SK-N-SH (cell line): ENCODE measurements around the gene AGXT. TPM values are rescaled to one million over a fixed set of nuclear protein-coding genes. Genes with fewer than 3 reads are reported as not detected.

ENCODE experiments used
- CTCF ChIA-PET: fragments of 300-600, 350-600 bp; formaldehyde crosslinking; extraction: SDS; loops from one replicate; lab custom pipeline; 2021; lab: Yijun Ruan, JAX
- POLR2A ChIA-PET: fragments of 350-600 bp; sonication (Branson Sonifier 250); formaldehyde crosslinking; extraction: SDS; loops from one replicate; lab custom pipeline; 2020; ENCODE audit warnings: antibody characterized with exemption, inconsistent platforms; lab: Yijun Ruan, JAX
- DNase-seq: peaks from one replicate; pipeline ENCODE4 v3.0.0; 2012
- H2AFZ ChIP-seq: fragments of 200-600 bp; sonication (generic); 2 replicates; pipeline ENCODE4 v1.8.1; 2016; ENCODE audit warnings: antibody characterized with exemption, mild to moderate bottlenecking, low read depth
- H3F3A ChIP-seq: fragments of 200-600 bp; sonication (generic); replicated peaks from 2 replicates; pipeline ENCODE3; 2016; ENCODE audit warnings: antibody characterized with exemption, mild to moderate bottlenecking; ENCODE audit not compliant: insufficient read depth
- H3K27ac ChIP-seq, 2 experiments: fragments of 200-500 bp in 1 of 2; fragments of 200-600 bp in 1 of 2; sonication (Bioruptor generic) in 1 of 2; sonication (generic), shearing (Covaris generic) in 1 of 2; 2 replicates each; pipeline versions ENCODE4 v1.5.1 to v1.6.1; 2014 to 2016; ENCODE audit warnings: low read depth in 2 of 2, inconsistent platforms in 1 of 2, low read length in 1 of 2, mild to moderate bottlenecking in 1 of 2, mixed read lengths in 1 of 2
- H3K27me3 ChIP-seq: fragments of 200-600 bp; sonication (generic), shearing (Covaris generic); 2 replicates; pipeline ENCODE4 v1.6.1; 2016; ENCODE audit warnings: mixed run types; ENCODE audit not compliant: insufficient read depth
- H3K36me3 ChIP-seq, 2 experiments: fragments of 200-500 bp in 1 of 2; fragments of 200-600 bp in 1 of 2; sonication (Bioruptor generic) in 1 of 2; sonication (generic) in 1 of 2; replicated peaks in 1 of 2; 2 replicates each; pipeline versions ENCODE3 to v1.5.1; 2014 to 2016; ENCODE audit warnings: low read length in 1 of 2, mild to moderate bottlenecking in 1 of 2; ENCODE audit not compliant: insufficient read depth in 2 of 2, control insufficient read depth in 1 of 2
- H3K4me1 ChIP-seq, 2 experiments: fragments of 200-500 bp in 1 of 2; fragments of 200-600 bp in 1 of 2; sonication (Bioruptor generic) in 1 of 2; sonication (generic), shearing (Covaris generic) in 1 of 2; 2 replicates each; pipeline versions ENCODE4 v1.5.1 to v1.6.1; 2014 to 2016; ENCODE audit warnings: low read depth in 1 of 2, low read length in 1 of 2, mixed run types in 1 of 2; ENCODE audit not compliant: insufficient read depth in 2 of 2, control insufficient read depth in 1 of 2
- H3K4me2 ChIP-seq: fragments of 200-600 bp; sonication (generic), shearing (Covaris generic); 2 replicates; pipeline ENCODE4 v1.6.1; 2017; ENCODE audit warnings: mixed run types
- H3K4me3 ChIP-seq, 2 experiments: fragments of 200-500 bp in 1 of 2; fragments of 200-600 bp in 1 of 2; sonication (Bioruptor generic) in 1 of 2; sonication (generic), shearing (Covaris generic) in 1 of 2; 2 replicates each; pipeline versions ENCODE4 v1.5.1 to v1.8.1; 2014 to 2016; ENCODE audit warnings: low read depth in 2 of 2, inconsistent platforms in 1 of 2, low read length in 1 of 2, mild to moderate bottlenecking in 1 of 2, mixed read lengths in 1 of 2, moderate library complexity in 1 of 2
- H3K79me2 ChIP-seq: fragments of 200-600 bp; sonication (generic); 2 replicates; pipeline ENCODE4 v1.8.1; 2017; ENCODE audit warnings: mild to moderate bottlenecking; ENCODE audit not compliant: insufficient read depth
- H3K9ac ChIP-seq: fragments of 200-600 bp; sonication (generic); 2 replicates; pipeline ENCODE4 v1.6.1; 2017; ENCODE audit warnings: mixed run types
- H3K9me2 ChIP-seq: fragments of 200-600 bp; sonication (generic); 2 replicates; pipeline ENCODE4 v1.6.1; 2017; ENCODE audit warnings: mixed run types
- H3K9me3 ChIP-seq: fragments of 200-600 bp; sonication (generic); 2 replicates; pipeline ENCODE4 v1.6.1; 2017; ENCODE audit warnings: mixed run types, mild to moderate bottlenecking, moderate library complexity
- H4K20me1 ChIP-seq: fragments of 200-600 bp; sonication (generic); 2 replicates; pipeline ENCODE4 v1.6.1; 2017; ENCODE audit warnings: mild to moderate bottlenecking, mixed run types; ENCODE audit not compliant: insufficient read depth
- CHD2 ChIP-seq: fragments of 150-350 bp; IDR thresholded peaks from 2 replicates; pipeline ENCODE4 v1.6.1; 2018; ENCODE audit warnings: low read length; ENCODE audit not compliant: partially characterized antibody
- ELF1 ChIP-seq: IDR thresholded peaks from 2 replicates; pipeline ENCODE4 v1.4.0; 2012
- FOXM1 ChIP-seq: IDR thresholded peaks from 2 replicates; pipeline ENCODE4 v1.4.0; 2012; ENCODE audit warnings: low read depth, mild to moderate bottlenecking
- GABPA ChIP-seq: IDR thresholded peaks from 2 replicates; pipeline ENCODE4 v1.4.0; 2012; ENCODE audit warnings: low read depth, mild to moderate bottlenecking
- JUND ChIP-seq: IDR thresholded peaks from 2 replicates; pipeline ENCODE4 v1.4.0; 2012
- MEF2A ChIP-seq: IDR thresholded peaks from 2 replicates; pipeline ENCODE4 v1.4.0; 2012; ENCODE audit warnings: low read depth, borderline replicate concordance
- NFIC ChIP-seq: IDR thresholded peaks from 2 replicates; pipeline ENCODE4 v1.4.0; 2012; ENCODE audit warnings: borderline replicate concordance
- RCOR1 ChIP-seq: fragments of 150-350 bp; IDR thresholded peaks from 2 replicates; pipeline ENCODE4 v1.6.1; 2017; ENCODE audit warnings: antibody characterized with exemption, low read length
- RFX5 ChIP-seq: IDR thresholded peaks from 2 replicates; pipeline ENCODE4 v1.6.1; 2012; ENCODE audit warnings: mild to moderate bottlenecking, improper control_type of control experiment, low read length
- RXRA ChIP-seq: IDR thresholded peaks from 2 replicates; pipeline ENCODE4 v1.4.0; 2012; ENCODE audit warnings: low read depth, mild to moderate bottlenecking, borderline replicate concordance
- SIN3A ChIP-seq: IDR thresholded peaks from 2 replicates; pipeline ENCODE4 v1.6.1; 2012; ENCODE audit warnings: low read depth, mild to moderate bottlenecking, low read length, moderate library complexity, borderline replicate concordance
- TAF1 ChIP-seq: IDR thresholded peaks from 2 replicates; pipeline ENCODE4 v1.6.1; 2012; ENCODE audit warnings: low read depth, mild to moderate bottlenecking, low read length, moderate library complexity, borderline replicate concordance
- TCF12 ChIP-seq: IDR thresholded peaks from 2 replicates; pipeline ENCODE4 v1.4.0; 2012
- TEAD4 ChIP-seq: IDR thresholded peaks from 2 replicates; pipeline ENCODE4 v1.4.0; 2012; ENCODE audit warnings: mild to moderate bottlenecking, borderline replicate concordance; ENCODE audit not compliant: insufficient read depth
- WGBS: methylation state at CpG from one replicate; pipeline ENCODE4 v1.1.6; 2017; ENCODE audit warnings: low lambda C conversion rate; 5-methylcytosine and 5-hydroxymethylcytosine counted together
- polyA plus RNA-seq, 3 experiments: library from polyadenylated mRNA; depleted of rRNA; stranded (reverse); fragments of >200 nt; gene quantifications; 2 replicates each; pipeline ENCODE4 v1.2.3, GENCODE V29; 2012
- TF ChIP-seq, protein P1 (sequence below): IDR thresholded peaks from 2 replicates; pipeline ENCODE4 v1.4.0; 2012; ENCODE audit warnings: low read depth, borderline replicate concordance
- TF ChIP-seq, protein P2 (sequence below): IDR thresholded peaks from 2 replicates; pipeline ENCODE4; 2012
- TF ChIP-seq, protein P3 (sequence below): fragments of 150-350 bp; IDR thresholded peaks from 2 replicates; pipeline ENCODE4 v1.6.1; 2017; ENCODE audit warnings: antibody characterized with exemption, low read length, low read depth, borderline replicate concordance

AGXT gene
- polyA plus RNA-seq, 1 of the 3 experiments (the other 2 are of a cell fraction) = not detected

DNA sequence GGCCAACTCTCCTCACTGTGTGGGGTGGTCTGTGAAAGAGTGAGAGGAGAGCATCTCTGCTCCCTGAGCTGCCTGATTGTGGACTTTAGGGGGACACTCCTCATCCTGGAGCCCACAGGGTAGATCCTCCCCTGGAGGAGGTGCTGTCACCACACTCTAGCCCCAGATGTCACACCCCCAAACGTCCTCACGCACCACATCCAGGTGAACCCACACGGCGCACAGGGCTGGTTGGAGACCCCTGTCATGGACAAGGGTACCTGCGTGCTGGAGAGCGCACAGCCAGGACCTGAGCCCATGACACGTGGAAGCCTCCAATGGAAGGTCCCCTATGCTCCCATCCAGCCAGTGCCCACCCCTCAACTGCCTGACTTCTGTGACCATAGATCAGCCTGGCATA lies 10.5 kb downstream of the AGXT start:
- 62% methylated on average over 7 of the region's 7 CpGs for WGBS
- no peak overlapping the region for H3K4me3 ChIP-seq
- no peak overlapping the region for H3K9ac ChIP-seq
- no peaks in the 10 kb centered on the region for H3K9me2 ChIP-seq
- no peaks in the 10 kb centered on the region for H3K79me2 ChIP-seq
- ChIA-PET POLR2A (no interaction called here), CTCF (interaction anchor here (1.2 kb wide), 1 partner anchor 28 kb away, joined by 5 read pairs; no protein-coding TSS in a partner anchor)
- no peak overlapping the region for H3K27ac ChIP-seq
- H4K20me1 ChIP-seq = no peaks in the 10 kb centered on the region
- H3K27me3 ChIP-seq = no peaks in the 10 kb centered on the region
- TF ChIP-seq ELF1 = no peak
- no peak for TF ChIP-seq SIN3A
- no peak for TF ChIP-seq RXRA
- TF ChIP-seq TCF12 = no peak
- H3K9me3 ChIP-seq = no peaks in the 10 kb centered on the region
- H3K4me1 ChIP-seq = peaks cover 0 to 8% of the 10 kb centered on the region in 2 experiments; a peak in 1 of 4 replicates
- no peaks in the 10 kb centered on the region for H3F3A ChIP-seq
- no peaks in the 10 kb centered on the region for H3K36me3 ChIP-seq
- no peak overlapping the region for H2AFZ ChIP-seq
- no peak for DNase-seq
- no peak overlapping the region for H3K4me2 ChIP-seq

DNA sequence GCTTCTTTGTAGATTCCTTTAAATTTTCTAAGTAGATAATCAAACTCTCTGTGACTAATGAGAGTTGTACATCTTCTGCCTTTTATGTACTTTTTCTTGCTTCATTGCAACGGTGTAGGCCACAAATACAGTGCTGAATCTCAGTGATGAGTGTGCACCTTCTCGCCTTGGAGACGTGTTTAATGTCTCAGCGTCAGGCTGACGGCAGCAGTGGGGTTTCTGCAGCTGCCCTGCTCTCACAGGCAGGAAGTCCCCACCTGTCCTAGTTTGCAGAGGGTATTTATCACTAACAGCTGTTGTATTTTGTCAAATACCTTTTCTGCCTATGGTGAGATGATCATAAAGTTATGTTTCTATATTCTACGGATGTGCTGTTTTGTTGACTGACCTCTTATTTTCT lies 13.3 kb downstream of the AGXT start:
- CTCF ChIA-PET = interaction anchor here (1.5 to 3.2 kb wide), 4 partner anchors 9 to 30 kb away, joined by 3 to 14 read pairs (median 6); partner anchors contain the start of gene AGXT
- Histone ChIP-seq H3K9me2 (no peaks in the 10 kb centered on the region), H3K4me2 (no peak overlapping the region), H2AFZ (no peak overlapping the region), H3K79me2 (no peaks in the 10 kb centered on the region), H3K27me3 (no peaks in the 10 kb centered on the region), H3K36me3 (no peaks in the 10 kb centered on the region)
- WGBS = 60% methylated on average over 6 of the region's 6 CpGs
- TF ChIP-seq FOXM1 (no peak), NFIC (no peak), RFX5 (no peak), TEAD4 (no peak), JUND (no peak), SIN3A (no peak), GABPA (no peak), MEF2A (no peak), CHD2 (no peak), RCOR1 (no peak), TAF1 (no peak)
- TF ChIP-seq, protein P1, sequence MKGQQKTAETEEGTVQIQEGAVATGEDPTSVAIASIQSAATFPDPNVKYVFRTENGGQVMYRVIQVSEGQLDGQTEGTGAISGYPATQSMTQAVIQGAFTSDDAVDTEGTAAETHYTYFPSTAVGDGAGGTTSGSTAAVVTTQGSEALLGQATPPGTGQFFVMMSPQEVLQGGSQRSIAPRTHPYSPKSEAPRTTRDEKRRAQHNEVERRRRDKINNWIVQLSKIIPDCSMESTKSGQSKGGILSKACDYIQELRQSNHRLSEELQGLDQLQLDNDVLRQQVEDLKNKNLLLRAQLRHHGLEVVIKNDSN = no peak
- TF ChIP-seq, protein P2, sequence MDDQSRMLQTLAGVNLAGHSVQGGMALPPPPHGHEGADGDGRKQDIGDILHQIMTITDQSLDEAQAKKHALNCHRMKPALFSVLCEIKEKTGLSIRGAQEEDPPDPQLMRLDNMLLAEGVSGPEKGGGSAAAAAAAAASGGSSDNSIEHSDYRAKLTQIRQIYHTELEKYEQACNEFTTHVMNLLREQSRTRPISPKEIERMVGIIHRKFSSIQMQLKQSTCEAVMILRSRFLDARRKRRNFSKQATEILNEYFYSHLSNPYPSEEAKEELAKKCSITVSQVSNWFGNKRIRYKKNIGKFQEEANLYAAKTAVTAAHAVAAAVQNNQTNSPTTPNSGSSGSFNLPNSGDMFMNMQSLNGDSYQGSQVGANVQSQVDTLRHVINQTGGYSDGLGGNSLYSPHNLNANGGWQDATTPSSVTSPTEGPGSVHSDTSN = no peak
- TF ChIP-seq, protein P3, sequence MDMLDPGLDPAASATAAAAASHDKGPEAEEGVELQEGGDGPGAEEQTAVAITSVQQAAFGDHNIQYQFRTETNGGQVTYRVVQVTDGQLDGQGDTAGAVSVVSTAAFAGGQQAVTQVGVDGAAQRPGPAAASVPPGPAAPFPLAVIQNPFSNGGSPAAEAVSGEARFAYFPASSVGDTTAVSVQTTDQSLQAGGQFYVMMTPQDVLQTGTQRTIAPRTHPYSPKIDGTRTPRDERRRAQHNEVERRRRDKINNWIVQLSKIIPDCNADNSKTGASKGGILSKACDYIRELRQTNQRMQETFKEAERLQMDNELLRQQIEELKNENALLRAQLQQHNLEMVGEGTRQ = no peak
- TF ChIP-seq, all 33 proteins: peak for 0
- no peak overlapping the region for H3K27ac ChIP-seq
- H4K20me1 ChIP-seq = no peaks in the 10 kb centered on the region
- no peak overlapping the region for H3K4me3 ChIP-seq
- DNase-seq = no peak
- H3K9ac ChIP-seq = no peak overlapping the region
- no peaks in the 10 kb centered on the region for H3K9me3 ChIP-seq
- no peaks in the 10 kb centered on the region; a peak in 1 of 4 replicates for H3K4me1 ChIP-seq
- H3F3A ChIP-seq = no peaks in the 10 kb centered on the region
- POLR2A ChIA-PET = no interaction called here
